Stomach (tissue), 4 donors: Measurements from ENCODE around the gene PRKN.

Source experiments
- CTCF ChIP-seq, 7 experiments: fragments of 450-650 bp in 4 of 7; fragments of 200-600 bp in 3 of 7; sonication (generic) in 3 of 7; IDR thresholded peaks; one replicate each; pipeline ENCODE4 v1.5.1; 2016 to 2019; ENCODE audit warnings: antibody characterized with exemption in 7 of 7, control low read depth in 2 of 7, mild to moderate bottlenecking in 1 of 7
- POLR2A ChIP-seq, 4 donors: fragments of 450-650 bp; IDR thresholded peaks; one replicate each; pipeline ENCODE4 v1.6.1; 2016; ENCODE audit warnings: antibody characterized with exemption in 4 of 4, control low read depth in 2 of 4, mild to moderate bottlenecking in 1 of 4, moderate library complexity in 1 of 4
- POLR2AphosphoS5 ChIP-seq, 3 donors: sonication (generic); formaldehyde crosslinking; IDR thresholded peaks; one replicate each; pipeline ENCODE4 v1.6.1; 2016; ENCODE audit warnings: antibody characterized with exemption in 3 of 3

GRCh38 chr6:162613310-162613709 is 114.3 kb downstream of the PRKN start:
- TF ChIP-seq CTCF (IDR thresholded peaks at IDR 0.05) = no peak
- TF ChIP-seq POLR2A (IDR thresholded peaks at IDR 0.05) = no peak
- TF ChIP-seq POLR2AphosphoS5 (IDR thresholded peaks at IDR 0.05) = no peak
